COLO668 (cell line): ENCODE data around the gene HABP4.

Source experiments
- DNase-seq: peaks from one replicate; lab custom pipeline; 2025; ENCODE audit not compliant: unreplicated experiment; lab: John Stamatoyannopoulos, UW

The HABP4 gene, protein sequence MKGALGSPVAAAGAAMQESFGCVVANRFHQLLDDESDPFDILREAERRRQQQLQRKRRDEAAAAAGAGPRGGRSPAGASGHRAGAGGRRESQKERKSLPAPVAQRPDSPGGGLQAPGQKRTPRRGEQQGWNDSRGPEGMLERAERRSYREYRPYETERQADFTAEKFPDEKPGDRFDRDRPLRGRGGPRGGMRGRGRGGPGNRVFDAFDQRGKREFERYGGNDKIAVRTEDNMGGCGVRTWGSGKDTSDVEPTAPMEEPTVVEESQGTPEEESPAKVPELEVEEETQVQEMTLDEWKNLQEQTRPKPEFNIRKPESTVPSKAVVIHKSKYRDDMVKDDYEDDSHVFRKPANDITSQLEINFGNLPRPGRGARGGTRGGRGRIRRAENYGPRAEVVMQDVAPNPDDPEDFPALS

DNA sequence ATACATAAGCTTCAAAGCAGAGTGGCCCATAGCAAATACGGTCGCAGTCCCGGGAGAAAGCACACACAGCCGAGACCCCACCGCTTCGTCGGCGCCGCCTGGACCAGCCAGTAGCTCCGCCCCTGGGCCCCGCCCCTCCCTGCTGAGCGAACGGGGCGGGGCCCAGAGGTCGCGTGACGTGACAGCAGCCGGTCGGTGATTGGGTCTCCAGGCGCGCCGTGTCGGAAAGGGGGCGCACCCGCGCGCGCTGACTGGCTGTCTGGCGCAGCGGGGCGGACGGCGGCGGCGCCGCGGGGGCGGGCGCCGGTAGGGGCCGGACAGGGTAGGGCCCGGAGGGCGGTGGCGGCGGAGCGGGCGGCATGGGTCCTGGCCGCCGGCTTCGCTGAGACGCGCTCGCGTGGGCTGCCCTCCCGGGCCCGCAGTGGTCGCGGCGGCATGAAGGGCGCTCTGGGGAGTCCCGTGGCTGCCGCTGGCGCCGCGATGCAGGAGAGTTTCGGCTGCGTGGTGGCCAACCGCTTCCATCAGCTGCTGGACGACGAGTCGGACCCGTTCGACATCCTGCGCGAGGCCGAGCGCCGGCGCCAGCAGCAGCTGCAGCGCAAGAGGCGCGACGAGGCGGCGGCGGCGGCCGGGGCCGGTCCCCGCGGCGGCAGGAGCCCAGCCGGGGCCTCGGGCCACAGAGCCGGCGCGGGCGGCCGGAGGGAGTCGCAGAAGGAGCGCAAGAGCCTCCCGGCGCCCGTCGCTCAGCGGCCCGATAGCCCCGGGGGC is at the start of gene HABP4:
TSS of gene HABP4 (plus strand) at position 325 of the 768 bp plus-strand sequence. CDS start at position 436, 111 bp downstream.
- DNase-seq, result peak; percentile 98

DNA sequence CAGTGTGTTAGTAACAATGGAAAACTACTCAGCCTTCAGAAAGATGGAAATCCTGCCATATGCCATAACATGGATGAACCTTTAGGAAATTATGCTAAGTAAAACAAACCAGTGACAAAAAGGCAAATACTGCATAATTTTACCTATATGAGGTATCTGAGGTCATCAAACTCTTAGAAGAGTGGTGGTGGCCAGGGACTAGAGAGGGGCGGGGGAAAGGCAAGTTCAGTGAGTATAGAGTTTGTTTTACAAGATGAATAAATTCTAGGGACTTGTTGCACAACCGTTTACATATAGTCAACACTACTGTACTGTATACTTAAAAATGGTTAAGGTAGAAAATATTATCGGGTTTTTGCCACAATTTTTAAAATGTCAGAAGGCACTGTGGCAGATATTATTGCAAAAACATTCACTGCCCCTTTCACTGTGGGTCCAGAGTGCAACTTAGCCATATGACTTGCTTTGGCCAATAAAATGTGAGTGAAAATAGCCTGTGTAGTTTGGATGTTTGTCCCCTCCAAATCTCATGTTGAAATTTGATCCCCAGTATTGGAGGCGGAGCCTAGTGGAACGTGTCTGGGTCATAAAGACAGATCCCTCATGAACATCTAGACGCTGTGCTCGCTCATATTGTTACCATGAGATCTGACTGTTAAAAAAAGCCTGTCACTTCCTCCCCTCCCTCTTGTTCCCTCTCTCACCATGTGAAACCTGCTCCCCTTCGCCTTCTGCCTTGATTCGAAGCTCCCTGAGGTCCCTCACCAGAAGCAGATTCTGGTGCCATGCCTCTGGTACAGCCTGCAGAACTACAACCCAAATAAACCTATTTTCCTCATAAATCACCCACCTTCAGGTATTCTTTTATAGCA is 41.3 kb upstream of the HABP4 start:
- DNase-seq, result no peak

GRCh38 chr9:96411129-96411838 is 38.7 kb upstream of the HABP4 start:
- DNase-seq, result no peak

GRCh38 chr9:96412174-96412913 is 37.6 kb upstream of the HABP4 start:
- no peak for DNase-seq

DNA sequence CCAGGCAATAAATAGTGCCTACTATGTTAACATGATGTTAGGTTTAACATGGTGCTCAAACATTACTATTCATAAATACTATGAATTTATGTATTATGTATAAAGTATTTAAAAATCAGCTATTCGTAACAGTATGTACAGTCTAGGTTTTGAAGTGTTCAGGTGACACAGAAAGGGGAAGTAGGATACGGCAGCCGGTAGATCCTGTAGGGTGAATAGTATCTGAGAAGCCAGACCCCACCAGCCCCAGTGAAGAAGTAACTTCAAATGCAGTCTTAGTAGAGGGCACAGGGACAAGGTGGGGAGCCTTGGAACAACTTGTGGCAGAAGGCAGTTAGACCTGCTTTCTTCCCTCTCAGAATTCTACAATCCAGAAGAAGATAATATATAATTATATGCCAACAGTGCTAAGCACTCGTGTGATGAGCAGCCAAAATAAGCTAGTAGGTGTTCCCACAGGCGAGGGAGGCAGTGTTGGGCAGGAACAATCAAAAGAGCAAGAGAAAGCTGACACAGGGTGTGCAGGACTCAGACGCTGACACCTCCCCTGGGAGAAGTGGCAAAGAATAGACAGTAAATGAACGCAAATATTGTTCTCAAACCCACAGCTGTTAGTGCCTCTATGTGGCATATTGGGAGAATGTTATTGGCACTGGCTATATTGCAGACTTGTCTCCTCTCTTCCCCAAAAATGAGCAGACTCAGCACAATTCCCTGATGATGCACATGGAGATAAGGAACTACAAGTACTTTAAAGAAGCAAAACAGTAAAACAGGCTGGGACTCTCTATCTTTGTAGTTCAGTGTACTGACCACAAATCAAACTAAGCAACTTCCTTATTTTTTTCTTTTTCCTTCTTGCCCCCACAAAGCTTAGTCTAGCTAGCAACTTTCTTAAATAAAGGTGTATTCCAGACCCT is 36.4 kb upstream of the HABP4 start:
- no peak for DNase-seq

DNA sequence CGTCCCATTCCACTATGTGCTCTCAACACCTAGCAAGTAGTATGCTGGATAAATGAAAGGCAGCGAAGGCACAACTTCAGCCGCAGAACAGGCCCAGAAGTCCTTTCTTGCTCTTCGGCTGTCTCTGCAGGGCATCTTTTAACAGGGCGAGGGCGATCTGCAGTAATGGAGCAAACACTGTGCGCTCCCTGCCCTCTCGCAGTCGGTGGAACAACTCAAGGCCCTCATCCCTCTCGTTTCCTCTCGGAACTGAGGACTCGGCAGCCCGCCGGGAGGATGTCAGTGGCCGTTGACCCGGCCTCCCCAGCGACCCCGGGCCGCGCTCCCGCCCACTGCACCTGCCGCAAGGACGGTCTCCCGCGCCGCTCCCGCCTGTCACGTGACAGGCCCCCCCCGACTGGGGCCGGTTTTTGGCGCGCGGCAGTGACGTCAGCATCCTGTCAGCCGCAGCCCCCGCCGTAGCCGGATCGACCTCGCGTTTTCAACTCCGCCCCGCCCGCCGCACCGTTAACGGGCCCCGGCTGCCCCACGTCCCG is 32.9 kb upstream of the HABP4 start:
- peak; percentile 96 for DNase-seq

- DNase-seq, result no peak
Observed at GRCh38 chr9:96417661-96418082, 32.3 kb upstream of the HABP4 start.

DNA sequence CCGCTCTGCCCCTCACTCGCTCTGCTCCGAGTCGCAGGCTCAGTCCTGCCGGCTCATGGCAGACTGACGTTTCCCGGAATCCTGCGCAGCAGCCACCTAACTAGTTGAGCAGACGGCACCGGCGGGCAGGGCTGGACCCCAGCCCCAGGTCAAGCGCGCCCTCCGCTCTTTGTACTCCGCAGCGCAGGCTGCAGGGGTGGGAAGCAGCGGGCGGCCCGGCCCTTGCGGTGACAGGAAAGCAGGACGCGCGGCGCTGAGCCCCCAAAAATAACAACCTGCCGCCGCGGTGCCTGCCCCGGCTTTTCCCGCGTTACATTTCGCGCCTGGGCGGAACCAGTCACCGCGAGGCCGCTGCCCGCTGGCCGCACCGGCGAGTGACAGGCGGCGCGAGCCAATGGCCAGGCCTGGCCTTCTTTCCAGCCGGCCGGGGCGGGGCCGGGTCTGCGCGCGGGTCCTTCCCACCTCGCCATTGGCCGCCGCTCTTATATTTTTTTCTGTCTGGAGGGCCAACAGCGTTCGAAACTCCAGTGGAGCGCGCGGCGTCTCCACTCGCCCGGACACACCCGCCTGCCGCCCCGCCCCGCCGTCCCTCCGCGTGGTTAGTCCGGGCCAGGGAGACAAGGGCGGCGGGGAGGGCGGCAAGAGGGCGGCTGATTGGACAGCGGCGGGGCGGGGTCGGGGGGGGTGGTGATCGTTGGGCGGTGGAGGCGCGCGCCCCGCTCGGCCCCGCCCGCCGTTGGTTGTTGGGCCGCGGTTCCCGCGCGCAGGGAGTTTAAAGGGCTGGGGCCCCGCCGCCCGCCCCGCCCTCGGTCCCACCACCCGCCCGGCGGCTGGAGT is 31.7 kb upstream of the HABP4 start, which contains the start of gene ZNF367:
TSS of gene ZNF367 (minus strand) at position 288 of the 837 bp plus-strand sequence. CDS start 338 bp downstream, outside the sequence.
- DNase-seq, result peak; percentile 98

DNA sequence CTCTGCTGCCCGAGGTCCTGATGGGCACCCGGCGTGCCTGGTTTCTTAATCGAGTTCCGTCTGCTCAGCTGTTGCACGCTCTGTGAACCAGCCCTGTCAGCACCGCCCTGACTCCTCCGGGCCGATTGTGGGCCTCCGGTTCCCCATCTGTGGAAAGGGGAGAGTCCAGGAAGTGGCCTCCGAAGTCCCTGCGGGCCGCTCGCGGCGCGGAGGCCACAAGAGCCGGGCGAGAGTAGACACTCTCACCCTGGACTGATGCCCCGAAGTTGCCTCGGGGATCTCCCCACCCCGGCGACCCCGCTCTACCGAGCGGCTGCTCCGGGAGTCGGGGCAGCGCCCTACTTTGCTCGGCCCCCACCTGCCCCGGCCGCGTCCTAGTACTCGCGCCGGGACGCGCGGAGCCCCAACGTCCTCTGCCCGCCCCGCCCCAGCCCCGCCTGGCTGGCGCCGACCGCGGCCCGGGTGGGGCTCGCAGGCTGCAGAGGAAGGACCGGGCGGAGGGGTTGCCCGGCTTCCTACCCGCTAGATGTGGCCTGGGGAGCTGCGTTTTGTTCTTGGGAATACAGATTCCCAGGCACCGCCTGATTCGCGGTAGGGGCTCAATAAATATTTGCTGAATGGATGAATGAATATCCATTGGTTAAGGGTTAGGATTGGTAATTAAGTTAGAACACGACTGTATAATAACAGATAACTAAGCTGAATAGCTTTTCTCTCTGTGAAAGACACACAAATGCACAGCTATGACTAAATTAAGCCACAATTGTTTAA is 30.9 kb upstream of the HABP4 start:
- DNase-seq, result peak; percentile 83

GRCh38 chr9:96419691-96419969 is 30.3 kb upstream of the HABP4 start:
- no peak for DNase-seq

DNA sequence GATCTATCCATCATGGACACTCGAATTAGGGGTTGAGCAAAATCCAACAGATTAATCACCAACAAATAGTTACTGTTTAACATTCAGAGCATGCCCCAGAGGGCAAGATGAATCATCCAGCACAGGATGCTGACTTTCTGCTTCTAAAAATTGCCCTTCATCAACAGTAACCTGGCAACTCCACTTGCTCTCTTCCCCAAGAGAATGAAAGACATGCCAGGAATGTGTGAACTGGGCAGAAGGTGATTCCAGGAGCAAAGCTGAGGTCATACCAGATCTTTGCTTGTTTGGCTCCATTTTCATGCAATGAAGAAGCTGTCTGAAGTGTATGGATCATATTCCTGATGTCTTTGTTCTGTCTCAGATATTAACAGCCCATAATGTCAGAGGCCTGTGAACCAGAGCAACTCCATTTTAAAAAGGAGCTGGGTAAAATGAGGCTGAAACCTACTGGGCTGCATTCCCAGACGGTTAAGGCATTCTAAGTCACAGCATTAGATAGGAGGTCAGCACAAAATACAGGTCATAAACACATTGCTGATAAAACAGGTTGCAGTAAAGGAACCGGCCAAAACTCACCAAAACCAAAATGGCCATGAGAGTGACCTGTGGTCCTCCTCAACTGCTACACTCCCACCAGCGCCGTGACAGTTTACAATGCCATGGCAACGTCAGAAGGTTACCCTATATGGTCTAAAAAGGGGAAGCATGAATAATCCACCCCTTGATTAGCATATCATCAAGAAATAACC is 29.3 kb upstream of the HABP4 start:
- DNase-seq, result peak; percentile 31

- no peak for DNase-seq
Observed at GRCh38 chr9:96423322-96423984, 26.5 kb upstream of the HABP4 start.

DNA sequence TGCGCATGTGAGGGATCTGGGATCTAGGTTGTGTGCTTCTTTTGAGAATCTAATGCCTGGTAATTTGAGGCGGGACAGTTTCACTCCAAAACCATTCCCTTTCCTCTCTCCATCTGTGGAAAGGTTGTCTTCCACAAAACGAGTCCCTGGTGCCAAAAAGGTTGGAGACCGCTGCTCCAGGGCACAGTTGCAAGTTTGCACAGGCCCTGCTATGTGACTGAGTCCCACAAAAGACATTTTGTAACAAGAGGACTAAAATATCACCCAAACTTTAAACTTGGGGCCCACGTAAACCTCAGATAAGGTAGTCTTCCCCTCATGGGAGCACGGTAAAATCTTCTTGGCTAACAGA is 26.0 kb upstream of the HABP4 start:
- no peak for DNase-seq

DNA sequence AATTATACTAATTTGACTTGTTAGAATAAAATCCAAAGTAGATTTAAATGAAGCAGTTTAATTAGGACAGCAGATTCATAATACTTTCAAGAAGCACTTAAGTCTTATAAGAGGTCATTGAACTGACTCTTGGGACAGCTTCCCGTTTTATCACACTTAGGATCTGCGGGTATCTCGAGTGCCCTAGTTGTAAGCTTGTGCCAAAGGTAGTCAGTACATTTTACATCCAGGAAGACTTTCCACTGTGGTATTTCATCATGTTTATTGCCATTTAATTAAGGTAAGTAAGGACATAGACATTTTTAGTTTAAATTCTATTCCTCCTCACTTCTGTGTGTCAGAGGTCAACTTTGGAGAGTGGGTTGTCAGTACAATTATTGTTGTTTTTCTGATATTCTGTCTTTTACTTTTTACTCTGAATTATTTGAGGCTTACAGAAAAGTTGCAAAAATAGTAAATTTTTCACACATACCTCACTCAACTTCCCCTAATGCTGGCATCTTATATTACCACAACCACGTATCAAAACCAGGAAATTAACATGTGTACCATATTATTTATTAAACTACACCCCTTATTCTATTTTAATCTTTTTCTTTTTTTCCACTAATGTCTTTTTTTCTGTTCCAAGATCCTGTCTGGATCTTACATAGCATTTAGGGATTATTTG is 24.3 kb upstream of the HABP4 start:
- DNase-seq, result no peak

DNA sequence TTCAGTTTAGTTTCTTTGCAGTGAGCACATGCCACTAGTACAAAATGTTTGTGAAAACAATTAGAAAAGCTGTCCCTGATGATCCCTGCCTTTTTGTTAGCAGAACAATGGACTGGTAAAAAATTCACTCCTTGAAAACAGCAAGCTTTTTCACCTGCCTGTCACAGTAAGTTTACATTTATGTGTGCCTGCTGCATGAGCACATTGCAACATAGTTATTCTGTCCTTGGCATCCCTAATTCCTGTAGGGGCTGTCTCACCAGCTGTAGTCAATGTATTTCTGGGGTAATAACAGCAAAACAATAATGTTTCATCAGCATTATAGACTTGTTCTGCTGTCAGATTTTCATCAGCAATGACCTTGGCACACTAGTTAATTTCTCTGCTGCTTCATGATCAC is 20.2 kb upstream of the HABP4 start:
- no peak for DNase-seq
